HG02798 (cell line): ENCODE results near the gene MASTL.
A peak's percentile ranks its signal among the peaks of the same experiment; 100 is the strongest.
"Not testable (repeated sequence)": the region's sequence is repeated elsewhere in the genome, so short reads cannot be mapped to it uniquely, and the experiment has no call there.

Source experiments
- ATAC-seq: cut with Tn5 transposase; IDR thresholded peaks from one replicate; pipeline ENCODE4 v1.9.1; 2021; ENCODE audit warnings: mild to moderate bottlenecking; ENCODE audit not compliant: unreplicated experiment, poor library complexity

The MASTL gene

GRCh38 chr10:27155066-27155754 lies at the start of gene MASTL:
MASTL (plus strand) TSS chr10:27155352; CDS start chr10:27155427, 75 bp downstream.
- peak; percentile 85 for ATAC-seq

GRCh38 chr10:27108165-27108564 lies 47.0 kb upstream of the MASTL start:
- no peak for ATAC-seq

GRCh38 chr10:27134371-27134770 lies 20.8 kb upstream of the MASTL start:
- ATAC-seq: no peak

GRCh38 chr10:27138277-27138676 lies 16.9 kb upstream of the MASTL start:
- no peak for ATAC-seq

- no peak for ATAC-seq
Observed at GRCh38 chr10:27143686-27144085, 11.5 kb upstream of the MASTL start.

- no peak for ATAC-seq
Observed at GRCh38 chr10:27145937-27146336, 9.2 kb upstream of the MASTL start.

- no peak for ATAC-seq
Observed at GRCh38 chr10:27147701-27148100, 7.5 kb upstream of the MASTL start.

GRCh38 chr10:27150261-27150660 lies 4.9 kb upstream of the MASTL start:
- ATAC-seq: no peak

GRCh38 chr10:27152687-27153086 lies 2.5 kb upstream of the MASTL start:
- no peak for ATAC-seq

GRCh38 chr10:27153329-27153728 lies 1.8 kb upstream of the MASTL start:
- ATAC-seq: no peak

- peak; percentile 10 for ATAC-seq
Observed at GRCh38 chr10:27153845-27154193, 1.3 kb upstream of the MASTL start.

- ATAC-seq: not testable (repeated sequence)
Observed at GRCh38 chr10:27156566-27156965, 1.4 kb downstream of the MASTL start.

GRCh38 chr10:27157150-27157549 lies 2.0 kb downstream of the MASTL start:
- ATAC-seq: no peak

- ATAC-seq: no peak
Observed at GRCh38 chr10:27158421-27158820, 3.3 kb downstream of the MASTL start.

- ATAC-seq: no peak
Observed at GRCh38 chr10:27169849-27170248, 14.7 kb downstream of the MASTL start.

GRCh38 chr10:27188259-27188658 lies 33.1 kb downstream of the MASTL start:
- no peak for ATAC-seq

GRCh38 chr10:27188897-27189296 lies 33.7 kb downstream of the MASTL start:
- ATAC-seq: no peak

- no peak for ATAC-seq
Observed at GRCh38 chr10:27190508-27190907, 35.4 kb downstream of the MASTL start.

GRCh38 chr10:27192284-27192683 lies 37.1 kb downstream of the MASTL start:
- no peak for ATAC-seq

- ATAC-seq: no peak
Observed at GRCh38 chr10:27197980-27198620, 42.9 kb downstream of the MASTL start.

- ATAC-seq: no peak
Observed at GRCh38 chr10:27203806-27204205, 48.7 kb downstream of the MASTL start.

GRCh38 chr10:27207350-27207749 lies 52.2 kb downstream of the MASTL start:
- no peak for ATAC-seq
